ENCODE measurements around the gene CYP11A1. TPM values are rescaled to one million over a fixed set of nuclear protein-coding genes. Genes with fewer than 3 reads are reported as not detected.

CYP11A1 gene
- total RNA-seq, 1 donor from 2014 or later, result 2.0 TPM

GRCh38 chr15:74387621-74388362 lies 20.3 kb upstream of the CYP11A1 start:
- Histone ChIP-seq H3K4me3 (ENCODE audit: low read depth, low read length) (no peak overlapping the region), H3K36me3 (ENCODE audit: control insufficient read depth, insufficient read depth, low read length) (no peaks in the 10 kb centered on the region), H3K27me3 (ENCODE audit: control insufficient read depth, insufficient read depth, low read length) (no peaks in the 10 kb centered on the region)
- no peak for DNase-seq (ENCODE audit: low read depth)
- TF ChIP-seq CTCF (IDR thresholded peaks at IDR 0.05; ENCODE audit: insufficient read depth, low read length, poor library complexity, severe bottlenecking), result no peak

GRCh38 chr15:74387141-74387541 lies 19.7 kb upstream of the CYP11A1 start:
- no peak for DNase-seq (ENCODE audit: low read depth)
- Histone ChIP-seq H3K36me3 (ENCODE audit: control insufficient read depth, insufficient read depth, low read length) (no peaks in the 10 kb centered on the region), H3K4me3 (ENCODE audit: low read depth, low read length) (no peak overlapping the region), H3K27me3 (ENCODE audit: control insufficient read depth, insufficient read depth, low read length) (no peaks in the 10 kb centered on the region)
- TF ChIP-seq CTCF (IDR thresholded peaks at IDR 0.05; ENCODE audit: insufficient read depth, low read length, poor library complexity, severe bottlenecking), result no peak

- TF ChIP-seq CTCF (IDR thresholded peaks at IDR 0.05; ENCODE audit: insufficient read depth, low read length, poor library complexity, severe bottlenecking), result no peak
- Histone ChIP-seq H3K4me3 (ENCODE audit: low read depth, low read length) (no peak overlapping the region), H3K36me3 (ENCODE audit: control insufficient read depth, insufficient read depth, low read length) (no peaks in the 10 kb centered on the region), H3K27me3 (ENCODE audit: control insufficient read depth, insufficient read depth, low read length) (no peaks in the 10 kb centered on the region)
- no peak for DNase-seq (ENCODE audit: low read depth)
Measured at GRCh38 chr15:74386496-74387140, 19.2 kb upstream of the CYP11A1 start.

- TF ChIP-seq CTCF (IDR thresholded peaks at IDR 0.05; ENCODE audit: insufficient read depth, low read length, poor library complexity, severe bottlenecking), result no peak
- DNase-seq (ENCODE audit: low read depth), result no peak
- Histone ChIP-seq H3K27me3 (ENCODE audit: control insufficient read depth, insufficient read depth, low read length) (no peaks in the 10 kb centered on the region), H3K36me3 (ENCODE audit: control insufficient read depth, insufficient read depth, low read length) (no peaks in the 10 kb centered on the region), H3K4me3 (ENCODE audit: low read depth, low read length) (no peak overlapping the region)
Measured at GRCh38 chr15:74385733-74386132, 18.3 kb upstream of the CYP11A1 start.

- DNase-seq (ENCODE audit: low read depth), result no peak
Measured at GRCh38 chr15:74384881-74385643, 17.6 kb upstream of the CYP11A1 start.

More at GRCh38 chr15:74384881-74385643, 17.6 kb upstream of the CYP11A1 start:
- no peaks in the 10 kb centered on the region for H3K27me3 ChIP-seq (ENCODE audit: control insufficient read depth, insufficient read depth, low read length)
- no peak for TF ChIP-seq CTCF (IDR thresholded peaks at IDR 0.05; ENCODE audit: insufficient read depth, low read length, poor library complexity, severe bottlenecking)
- H3K36me3 ChIP-seq (ENCODE audit: control insufficient read depth, insufficient read depth, low read length), result no peaks in the 10 kb centered on the region
- H3K4me3 ChIP-seq (ENCODE audit: low read depth, low read length), result no peak overlapping the region
